Esophagus squamous epithelium (tissue), 4 donors: ENCODE measurements around the gene TANGO2.

Experiments
- POLR2A ChIP-seq, 4 donors: fragments of 450-650 bp; IDR thresholded peaks; one replicate each; pipeline ENCODE4 v1.6.1; 2017; ENCODE audit warnings: antibody characterized with exemption in 4 of 4, mild to moderate bottlenecking in 4 of 4, moderate library complexity in 3 of 4
- TF ChIP-seq, protein P1 (sequence below), 6 experiments: fragments of 450-650 bp in 4 of 6; fragments of 200-600 bp in 2 of 6; sonication (generic) in 2 of 6; IDR thresholded peaks; one replicate each; pipeline ENCODE4 v1.5.1; 2016 to 2019; ENCODE audit warnings: antibody characterized with exemption in 6 of 6, mild to moderate bottlenecking in 4 of 6, moderate library complexity in 4 of 6

DNA sequence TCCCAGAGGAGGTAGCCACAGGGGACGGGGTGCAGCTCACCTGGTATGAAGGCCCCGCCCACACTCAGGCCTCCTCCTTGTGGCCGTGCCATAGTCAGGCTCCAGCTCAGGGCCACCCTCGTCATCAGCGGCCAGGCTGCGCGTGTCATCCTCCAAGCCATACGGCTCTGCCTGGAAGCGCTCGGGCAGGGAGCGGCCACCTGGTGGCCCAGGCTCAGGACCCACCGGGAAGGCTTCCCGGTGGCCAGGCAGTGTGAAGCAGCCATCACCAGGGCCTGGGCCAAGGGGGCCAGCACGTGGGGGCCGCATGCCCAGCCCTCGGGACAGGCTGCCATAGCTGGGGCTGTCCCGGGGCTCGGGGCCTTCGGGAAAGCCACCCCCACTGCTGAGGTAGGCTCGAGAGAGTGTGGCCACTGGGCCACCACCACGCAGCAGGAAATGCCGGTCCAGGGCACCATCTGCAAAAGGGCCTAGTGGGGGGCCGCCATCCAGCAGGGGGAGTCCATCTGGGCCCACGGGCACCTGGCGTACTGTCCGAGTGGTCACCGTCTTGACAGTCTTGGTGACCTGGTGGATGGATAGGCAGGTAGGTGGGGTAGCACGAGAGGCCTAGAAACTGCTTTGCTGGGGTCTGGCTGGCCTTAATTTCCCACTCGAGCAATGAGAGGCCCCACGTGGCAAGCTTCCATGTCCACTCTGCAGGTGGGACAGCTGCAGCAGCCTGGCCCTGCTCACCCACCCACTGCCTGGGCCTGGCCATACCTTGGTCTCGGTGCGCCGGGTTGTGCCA, 39.5 kb upstream of the TANGO2 start:
- no peak for TF ChIP-seq POLR2A (IDR thresholded peaks at IDR 0.05)
- TF ChIP-seq, protein P1, sequence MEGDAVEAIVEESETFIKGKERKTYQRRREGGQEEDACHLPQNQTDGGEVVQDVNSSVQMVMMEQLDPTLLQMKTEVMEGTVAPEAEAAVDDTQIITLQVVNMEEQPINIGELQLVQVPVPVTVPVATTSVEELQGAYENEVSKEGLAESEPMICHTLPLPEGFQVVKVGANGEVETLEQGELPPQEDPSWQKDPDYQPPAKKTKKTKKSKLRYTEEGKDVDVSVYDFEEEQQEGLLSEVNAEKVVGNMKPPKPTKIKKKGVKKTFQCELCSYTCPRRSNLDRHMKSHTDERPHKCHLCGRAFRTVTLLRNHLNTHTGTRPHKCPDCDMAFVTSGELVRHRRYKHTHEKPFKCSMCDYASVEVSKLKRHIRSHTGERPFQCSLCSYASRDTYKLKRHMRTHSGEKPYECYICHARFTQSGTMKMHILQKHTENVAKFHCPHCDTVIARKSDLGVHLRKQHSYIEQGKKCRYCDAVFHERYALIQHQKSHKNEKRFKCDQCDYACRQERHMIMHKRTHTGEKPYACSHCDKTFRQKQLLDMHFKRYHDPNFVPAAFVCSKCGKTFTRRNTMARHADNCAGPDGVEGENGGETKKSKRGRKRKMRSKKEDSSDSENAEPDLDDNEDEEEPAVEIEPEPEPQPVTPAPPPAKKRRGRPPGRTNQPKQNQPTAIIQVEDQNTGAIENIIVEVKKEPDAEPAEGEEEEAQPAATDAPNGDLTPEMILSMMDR (IDR thresholded peaks at IDR 0.05), result no peak
